BE2C (cell line): ENCODE data around the gene HS2ST1.
"Not testable (repeated sequence)": the region's sequence is repeated elsewhere in the genome, so short reads cannot be mapped to it uniquely, and the experiment has no call there.

Source experiments
- DNase-seq: peaks from one replicate; pipeline ENCODE4 v3.0.0-alpha.2; 2020
- H3K27me3 ChIP-seq: fragments of 250-450 bp; sonication (Bioruptor Pico); 2 replicates; pipeline ENCODE4 v1.5.1; 2020; ENCODE audit warnings: mild to moderate bottlenecking
- H3K36me3 ChIP-seq: fragments of 250-450 bp; sonication (Bioruptor Pico); 2 replicates; pipeline ENCODE4 v1.5.1; 2020; ENCODE audit warnings: mild to moderate bottlenecking
- H3K4me1 ChIP-seq: fragments of 250-450 bp; sonication (Bioruptor Pico); 2 replicates; pipeline ENCODE4 v1.5.1; 2020
- H3K4me3 ChIP-seq: 2 replicates; pipeline ENCODE4 v1.5.1; 2011; ENCODE audit warnings: low read depth, low read length
- H3K9me3 ChIP-seq: fragments of 250-450 bp; sonication (Bioruptor Pico); 2 replicates; pipeline ENCODE4 v1.5.1; 2020
- TF ChIP-seq, protein P1 (sequence below): IDR thresholded peaks from 2 replicates; pipeline ENCODE4 v1.5.1; 2012; ENCODE audit warnings: mild to moderate bottlenecking, low read depth, low read length

The HS2ST1 gene

GRCh38 chr1:86875722-86876121 lies 38.7 kb upstream of the HS2ST1 start:
- Histone ChIP-seq H3K4me1 (no peaks in the 10 kb centered on the region), H3K36me3 (no peaks in the 10 kb centered on the region)
- DNase-seq = no peak

DNA sequence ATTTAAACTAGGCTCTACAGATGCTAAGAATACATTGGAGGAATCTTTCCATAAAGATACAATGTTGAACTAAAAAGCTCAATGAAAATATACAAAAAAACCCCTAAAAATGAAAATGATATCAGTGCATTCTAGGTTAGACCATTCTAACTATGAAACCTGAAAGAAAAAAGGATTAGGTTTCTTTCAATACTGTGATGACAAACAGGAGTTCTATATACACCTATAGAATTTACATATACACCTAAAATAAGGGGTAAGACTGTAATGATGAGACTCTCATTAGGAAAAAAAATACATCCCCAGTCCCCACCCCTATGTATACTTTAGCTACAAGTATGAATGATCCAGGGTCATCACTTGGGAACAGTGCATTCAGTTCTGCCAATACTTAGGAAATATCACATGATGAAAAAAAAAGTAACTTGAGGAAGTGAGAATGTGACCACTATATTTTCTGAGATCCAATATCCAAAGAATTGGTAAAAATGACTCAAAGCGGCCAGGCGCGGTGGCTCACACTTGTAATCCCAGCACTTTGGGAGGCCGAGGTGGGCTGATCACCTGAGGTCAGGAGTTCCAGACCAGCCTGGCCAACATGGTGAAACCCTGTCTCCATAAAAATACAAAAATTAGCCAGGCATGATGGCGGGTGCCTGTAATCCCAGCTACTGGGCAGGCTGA lies 26.8 kb upstream of the HS2ST1 start:
- Histone ChIP-seq H3K4me1 (no peaks in the 10 kb centered on the region), H3K36me3 (no peaks in the 10 kb centered on the region), H3K4me3 (no peak overlapping the region), H3K9me3 (no peaks in the 10 kb centered on the region), H3K27me3 (no peaks in the 10 kb centered on the region)
- DNase-seq = no peak
- TF ChIP-seq, protein P1, sequence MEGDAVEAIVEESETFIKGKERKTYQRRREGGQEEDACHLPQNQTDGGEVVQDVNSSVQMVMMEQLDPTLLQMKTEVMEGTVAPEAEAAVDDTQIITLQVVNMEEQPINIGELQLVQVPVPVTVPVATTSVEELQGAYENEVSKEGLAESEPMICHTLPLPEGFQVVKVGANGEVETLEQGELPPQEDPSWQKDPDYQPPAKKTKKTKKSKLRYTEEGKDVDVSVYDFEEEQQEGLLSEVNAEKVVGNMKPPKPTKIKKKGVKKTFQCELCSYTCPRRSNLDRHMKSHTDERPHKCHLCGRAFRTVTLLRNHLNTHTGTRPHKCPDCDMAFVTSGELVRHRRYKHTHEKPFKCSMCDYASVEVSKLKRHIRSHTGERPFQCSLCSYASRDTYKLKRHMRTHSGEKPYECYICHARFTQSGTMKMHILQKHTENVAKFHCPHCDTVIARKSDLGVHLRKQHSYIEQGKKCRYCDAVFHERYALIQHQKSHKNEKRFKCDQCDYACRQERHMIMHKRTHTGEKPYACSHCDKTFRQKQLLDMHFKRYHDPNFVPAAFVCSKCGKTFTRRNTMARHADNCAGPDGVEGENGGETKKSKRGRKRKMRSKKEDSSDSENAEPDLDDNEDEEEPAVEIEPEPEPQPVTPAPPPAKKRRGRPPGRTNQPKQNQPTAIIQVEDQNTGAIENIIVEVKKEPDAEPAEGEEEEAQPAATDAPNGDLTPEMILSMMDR = no peak

More at GRCh38 chr1:86875722-86876121, 38.7 kb upstream of the HS2ST1 start:
- Histone ChIP-seq H3K4me3 (no peak overlapping the region), H3K27me3 (no peaks in the 10 kb centered on the region), H3K9me3 (no peaks in the 10 kb centered on the region)
- TF ChIP-seq, protein P1 = no peak

DNA sequence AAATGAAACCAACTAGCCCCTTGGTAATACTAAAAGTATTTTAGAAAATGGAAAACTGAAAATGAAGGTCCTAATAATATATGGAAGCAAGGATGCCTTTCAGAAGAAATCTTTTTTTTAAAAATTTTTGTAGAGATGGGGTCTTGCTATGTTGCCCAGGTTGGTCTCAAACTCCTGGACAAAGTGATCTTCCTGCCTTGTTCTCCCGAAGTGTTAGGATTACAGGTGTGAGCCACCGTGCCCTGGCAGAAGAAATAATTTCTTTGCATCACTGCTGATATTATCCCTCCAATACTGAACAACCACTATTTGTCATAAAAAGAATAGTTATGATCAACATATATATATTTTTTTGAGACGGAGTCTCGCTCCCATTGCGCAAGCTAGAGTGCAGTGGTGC lies 26.1 kb upstream of the HS2ST1 start:
- Histone ChIP-seq H3K4me3 (no peak overlapping the region), H3K9me3 (no peaks in the 10 kb centered on the region), H3K27me3 (no peaks in the 10 kb centered on the region), H3K36me3 (no peaks in the 10 kb centered on the region), H3K4me1 (no peaks in the 10 kb centered on the region)
- no peak for DNase-seq
- TF ChIP-seq, protein P1 = no peak

- H3K9me3 ChIP-seq, DNase-seq, H3K4me1 ChIP-seq, H3K36me3 ChIP-seq, H3K27me3 ChIP-seq, H3K4me3 ChIP-seq: not testable (repeated sequence)
Measured at GRCh38 chr1:86899401-86899800, 15.0 kb upstream of the HS2ST1 start.

DNA sequence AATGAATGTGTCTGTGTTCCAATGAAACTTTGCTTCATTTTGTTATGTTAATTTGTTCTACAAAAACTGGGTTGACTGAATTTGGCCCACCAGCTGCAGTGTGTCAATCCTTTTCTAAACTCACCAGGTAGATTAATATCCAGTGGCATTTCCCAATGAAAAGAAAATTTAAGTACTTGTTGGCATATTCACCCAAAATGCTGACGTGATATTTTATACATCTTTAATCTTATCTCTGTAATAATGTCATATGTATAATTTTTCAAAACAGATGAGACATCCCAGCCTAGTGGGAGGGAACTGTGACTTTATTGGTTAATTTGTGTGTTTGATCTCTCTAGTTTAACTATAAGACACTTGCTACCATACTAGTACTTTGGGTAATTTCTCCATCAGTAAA lies 8.6 kb upstream of the HS2ST1 start:
- H3K27me3 ChIP-seq = no peaks in the 10 kb centered on the region
- H3K36me3 ChIP-seq = peaks cover 2% of the 10 kb centered on the region; the same call in 1 of the 2 replicates
- H3K4me1 ChIP-seq = no peaks in the 10 kb centered on the region; the same call in 1 of the 2 replicates
- H3K9me3 ChIP-seq = no peaks in the 10 kb centered on the region
- no peak overlapping the region for H3K4me3 ChIP-seq
- TF ChIP-seq, protein P1 = no peak
- DNase-seq = no peak

DNA sequence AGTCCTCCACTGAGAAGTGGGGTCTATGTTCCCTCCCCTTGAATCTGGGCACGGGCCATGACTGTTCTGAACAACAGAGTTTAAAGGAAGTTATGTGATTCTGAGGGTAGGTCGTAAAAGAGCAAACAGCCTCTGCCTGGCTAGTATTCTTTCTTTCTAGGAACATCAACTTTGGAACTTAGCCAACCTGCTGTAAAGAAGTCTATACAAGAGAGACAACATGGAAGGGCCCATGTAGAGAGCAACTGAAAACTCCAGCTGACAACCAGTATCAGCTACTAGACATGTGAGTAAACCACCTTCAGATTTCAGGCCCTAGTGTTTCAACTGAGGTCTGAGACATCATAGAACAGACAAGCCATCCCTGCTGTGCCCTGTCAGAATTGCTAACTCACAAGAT lies 8.0 kb upstream of the HS2ST1 start:
- DNase-seq = no peak
- Histone ChIP-seq H3K9me3 (no peaks in the 10 kb centered on the region), H3K36me3 (peaks cover 2% of the 10 kb centered on the region; the same call in 1 of the 2 replicates), H3K4me1 (no peaks in the 10 kb centered on the region; the same call in 1 of the 2 replicates), H3K27me3 (no peaks in the 10 kb centered on the region), H3K4me3 (no peak overlapping the region)
- TF ChIP-seq, protein P1 = no peak
